Uterus (tissue), 2 donors: ENCODE measurements around the gene CNPY1.

Source experiments
- CTCF ChIP-seq, 4 experiments: fragments of 200-600 bp in 2 of 4; fragments of 450-650 bp in 2 of 4; sonication (generic) in 2 of 4; IDR thresholded peaks; one replicate each; pipeline ENCODE4 v1.5.1; 2016 to 2019; ENCODE audit warnings: antibody characterized with exemption in 4 of 4, mild to moderate bottlenecking in 2 of 4, moderate library complexity in 1 of 4
- POLR2A ChIP-seq, 2 donors: fragments of 450-650 bp; IDR thresholded peaks; one replicate each; pipeline ENCODE4 v1.6.1; 2016; ENCODE audit warnings: antibody characterized with exemption in 2 of 2, mild to moderate bottlenecking in 1 of 2, moderate library complexity in 1 of 2

- TF ChIP-seq CTCF (IDR thresholded peaks at IDR 0.05): no peak
- TF ChIP-seq POLR2A (IDR thresholded peaks at IDR 0.05): no peak
These were observed 12.0 kb upstream of the CNPY1 start for GRCh38 chr7:155558351-155558750.
